GM19025 (cell line): Measurements from ENCODE around the gene RARS2.
"Not testable (repeated sequence)": the region's sequence is repeated elsewhere in the genome, so short reads cannot be mapped to it uniquely, and the experiment has no call there.

Experiments used
- ATAC-seq: cut with Tn5 transposase; IDR thresholded peaks from one replicate; pipeline ENCODE4 v1.9.1; 2021; ENCODE audit warnings: mild to moderate bottlenecking, low read depth, moderate library complexity; ENCODE audit not compliant: unreplicated experiment

Gene RARS2

DNA sequence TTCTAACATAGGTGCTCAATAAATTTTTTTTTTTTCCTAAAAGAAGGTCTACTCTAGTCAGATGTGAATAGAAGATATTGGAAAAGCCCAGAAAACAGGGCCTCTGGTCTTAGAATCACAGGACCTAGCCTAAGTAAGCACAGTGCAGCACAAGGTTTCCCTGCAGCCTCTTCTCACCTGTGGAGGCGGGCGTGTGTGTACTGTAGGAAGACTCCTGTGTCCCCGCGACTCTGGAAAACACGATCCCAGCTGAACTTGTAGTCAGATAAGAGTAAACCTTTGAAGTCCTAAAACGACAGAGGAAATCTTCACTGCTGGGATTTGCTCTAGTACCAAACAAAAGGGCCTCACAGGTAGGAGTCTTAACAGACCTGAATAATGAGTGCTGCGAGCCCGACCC, 71.3 kb downstream of the RARS2 start:
- no peak for ATAC-seq

DNA sequence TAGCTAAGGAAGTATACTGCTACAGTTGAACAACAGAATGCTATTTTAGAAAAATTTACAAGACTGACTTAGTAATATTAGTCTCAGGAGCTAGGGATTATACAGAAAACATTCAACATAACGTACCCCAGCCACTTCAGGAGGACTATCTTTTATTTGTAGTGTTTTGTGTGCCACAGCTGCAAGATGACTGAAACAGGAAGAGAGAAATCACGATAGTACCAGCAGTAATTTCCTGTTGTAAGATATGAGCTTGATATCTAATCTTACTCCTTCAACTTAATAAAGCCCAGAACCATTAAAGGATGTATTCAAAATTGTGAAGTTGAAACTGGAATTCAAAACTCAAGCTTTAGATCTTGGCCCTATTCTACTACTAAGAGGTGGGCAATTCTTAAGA, 75.0 kb downstream of the RARS2 start:
- ATAC-seq: no peak

DNA sequence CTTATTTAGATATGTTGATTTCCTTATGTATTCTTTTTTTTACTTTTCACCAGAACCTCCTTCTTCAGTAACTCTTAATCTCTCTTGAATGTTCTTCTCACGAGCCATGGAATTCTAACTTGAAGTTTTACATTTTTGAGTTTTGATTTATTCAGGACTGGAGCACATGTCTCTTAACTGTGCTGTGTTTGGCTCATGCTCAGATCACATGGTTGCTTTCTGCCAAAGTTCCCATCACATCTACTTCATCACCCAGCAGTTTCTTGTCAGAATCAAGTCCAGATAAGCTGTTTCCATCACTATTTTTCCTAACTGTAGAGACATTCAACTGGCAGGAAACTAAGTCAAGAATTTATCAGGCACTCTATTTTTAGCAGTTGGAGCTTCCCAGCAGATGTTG, 85.3 kb downstream of the RARS2 start:
- ATAC-seq: no peak

DNA sequence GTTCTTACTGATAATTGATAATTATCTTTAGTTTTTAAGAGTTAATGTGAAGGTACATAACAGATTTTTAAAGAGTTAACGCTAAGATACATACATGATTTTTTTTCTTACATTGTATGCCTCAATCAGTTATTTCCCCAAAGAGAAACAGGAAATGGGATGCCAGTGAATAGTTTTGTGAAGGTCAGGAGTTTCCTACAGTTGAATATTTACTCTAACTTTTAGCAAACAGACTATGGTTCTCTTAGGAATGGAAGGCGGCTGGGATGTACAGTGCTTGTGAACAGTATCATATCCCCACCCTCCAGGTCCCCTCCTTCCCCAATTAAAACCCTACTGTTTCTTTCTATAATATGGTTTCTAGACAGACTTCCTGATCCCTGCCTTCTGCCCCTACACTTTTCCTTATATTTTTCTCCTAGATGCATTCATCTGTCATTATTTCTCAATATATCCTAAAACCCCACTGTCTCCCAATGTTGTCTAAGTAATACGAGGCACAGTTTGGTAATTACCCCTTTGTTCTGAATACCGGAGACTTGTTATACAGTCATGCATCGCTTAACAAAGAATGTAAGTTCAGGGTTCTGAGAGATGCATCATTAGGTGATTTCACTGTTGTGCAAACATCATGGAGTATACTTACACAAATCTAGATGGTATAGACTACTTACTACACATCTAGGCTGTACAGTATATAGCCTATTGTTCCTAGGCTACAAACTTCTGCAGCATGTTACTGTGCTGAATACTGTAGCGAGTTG, 87.8 kb downstream of the RARS2 start:
- no peak for ATAC-seq

GRCh38 chr6:87498048-87498447, 91.7 kb downstream of the RARS2 start:
- ATAC-seq: no peak

GRCh38 chr6:87494761-87495422, 94.9 kb downstream of the RARS2 start:
- peak; percentile 57 for ATAC-seq

GRCh38 chr6:87489326-87489725, 100.5 kb downstream of the RARS2 start:
- ATAC-seq: not testable (repeated sequence)

GRCh38 chr6:87487555-87487954, 102.2 kb downstream of the RARS2 start:
- ATAC-seq: no peak

- ATAC-seq: no peak
These were observed 105.3 kb downstream of the RARS2 start for GRCh38 chr6:87484491-87484890.

DNA sequence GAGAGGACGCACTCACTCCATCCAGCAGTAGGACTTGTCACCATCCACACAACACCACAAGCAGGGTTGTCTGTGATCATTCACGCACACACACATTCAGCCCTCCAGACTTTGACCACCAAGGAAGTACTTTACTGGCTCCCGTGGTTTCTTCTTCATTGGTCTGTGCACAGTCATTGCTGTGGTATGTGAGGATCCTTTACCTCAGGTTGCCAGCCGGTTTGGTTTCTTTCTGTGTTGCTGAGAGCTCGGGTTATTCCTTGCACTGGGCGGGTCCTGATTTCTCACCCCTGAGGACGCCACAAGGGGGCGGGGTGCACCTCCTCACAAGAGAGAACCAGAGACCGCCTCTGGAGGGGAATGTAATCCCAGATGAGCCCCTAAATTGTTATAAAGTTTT, 105.9 kb downstream of the RARS2 start:
- no peak for ATAC-seq

GRCh38 chr6:87482366-87482765, 107.4 kb downstream of the RARS2 start:
- no peak for ATAC-seq

GRCh38 chr6:87481931-87482330, 107.9 kb downstream of the RARS2 start:
- ATAC-seq: no peak

DNA sequence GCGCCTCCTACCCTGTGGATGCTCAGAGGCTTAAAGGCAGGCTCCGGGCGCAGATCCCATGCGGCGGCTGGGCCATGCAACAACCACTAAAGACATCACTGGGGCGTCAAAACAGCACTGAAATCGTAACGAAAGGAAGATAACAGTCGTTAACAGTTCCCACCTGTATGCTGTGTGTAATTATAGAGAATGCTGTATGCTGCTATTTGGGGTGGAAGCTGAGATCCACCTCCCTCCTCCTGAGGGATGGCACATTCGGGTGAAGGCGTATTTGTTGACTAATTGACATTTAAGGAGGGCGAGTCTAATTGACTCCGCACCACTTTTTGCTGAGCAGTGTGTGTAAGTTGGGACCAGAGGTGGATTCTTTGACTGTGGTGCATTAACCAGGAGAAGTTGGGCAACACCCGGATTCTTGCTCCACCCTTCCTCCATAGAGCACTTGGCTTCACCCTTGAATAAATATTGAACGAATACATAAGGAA, 116.3 kb downstream of the RARS2 start:
- peak; percentile 57 for ATAC-seq

GRCh38 chr6:87472525-87473418, 117.0 kb downstream of the RARS2 start, which contains the start of gene SLC35A1:
TSS of gene SLC35A1 (plus strand) at chr6:87472974. CDS start at chr6:87473004, 30 bp downstream.
- peak; percentile 95 for ATAC-seq

DNA sequence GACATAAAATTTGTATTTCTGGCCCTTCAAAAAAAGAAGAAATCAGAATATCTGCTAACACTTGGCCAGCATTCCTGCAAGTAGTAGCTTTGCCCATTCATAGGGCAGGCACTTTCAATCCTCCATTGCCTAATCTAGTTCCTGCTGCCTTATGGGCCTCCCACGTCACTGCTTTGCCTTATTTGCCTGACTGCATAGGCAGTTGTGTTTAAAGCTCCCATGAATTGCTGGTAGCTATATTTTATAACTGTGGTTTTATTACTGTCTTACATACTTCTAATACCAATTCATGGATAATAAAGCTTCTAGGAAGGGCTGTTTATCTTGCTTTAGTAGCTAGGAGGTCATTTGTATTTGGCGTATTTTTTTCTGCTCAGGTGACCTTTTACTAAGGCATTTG, 124.7 kb downstream of the RARS2 start:
- ATAC-seq: no peak
